Fibroblast of the aortic adventitia (primary cell): Measurements from ENCODE around the gene SEC22A. TPM values are rescaled to one million over a fixed set of nuclear protein-coding genes. Genes with fewer than 3 reads are reported as not detected.

ENCODE experiments used
- DNase-seq: peaks from one replicate; pipeline ENCODE4 v3.0.0-alpha.2; 2010; ENCODE audit warnings: low read depth
- H3K4me3 ChIP-seq: 2 replicates; pipeline ENCODE4 v1.5.1; 2011; ENCODE audit warnings: low read depth, mild to moderate bottlenecking, control low read depth, low read length, moderate library complexity
- CTCF ChIP-seq: IDR thresholded peaks from 2 replicates; pipeline ENCODE4 v1.5.1; 2011; ENCODE audit warnings: mild to moderate bottlenecking, low read length, control low read depth, inconsistent platforms; ENCODE audit not compliant: insufficient read depth
- total RNA-seq: library from RNA; depleted of rRNA; stranded (reverse); fragments of >200 nt; gene quantifications from 2 replicates; pipeline ENCODE4 v1.2.3, GENCODE V29; 2012; ENCODE audit warnings: low replicate concordance

The SEC22A gene
- total RNA-seq, 1 donor, result 44.6 TPM

GRCh38 chr3:123314359-123315270 is 112.9 kb downstream of the SEC22A start:
- DNase-seq, result no peak
- TF ChIP-seq CTCF, result no peak
- H3K4me3 ChIP-seq, result no peak overlapping the region

DNA sequence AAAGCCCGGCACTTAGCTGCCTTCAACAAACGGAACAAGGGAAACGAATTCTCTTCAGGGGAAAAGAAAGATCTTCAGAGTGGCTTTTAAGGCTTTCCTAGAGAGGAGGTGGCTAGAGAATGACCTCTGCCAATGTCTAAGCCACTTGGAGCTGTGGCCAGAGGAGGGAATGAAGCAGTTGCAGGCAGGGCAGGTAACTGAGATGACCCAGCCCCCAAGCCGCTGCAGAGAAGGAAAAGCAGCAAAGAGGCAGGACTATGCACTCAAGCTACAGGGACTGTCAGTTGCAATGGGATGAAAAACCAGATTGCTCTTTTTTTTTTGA is 113.5 kb downstream of the SEC22A start:
- DNase-seq, result no peak
- H3K4me3 ChIP-seq, result no peak overlapping the region
- TF ChIP-seq CTCF, result no peak

DNA sequence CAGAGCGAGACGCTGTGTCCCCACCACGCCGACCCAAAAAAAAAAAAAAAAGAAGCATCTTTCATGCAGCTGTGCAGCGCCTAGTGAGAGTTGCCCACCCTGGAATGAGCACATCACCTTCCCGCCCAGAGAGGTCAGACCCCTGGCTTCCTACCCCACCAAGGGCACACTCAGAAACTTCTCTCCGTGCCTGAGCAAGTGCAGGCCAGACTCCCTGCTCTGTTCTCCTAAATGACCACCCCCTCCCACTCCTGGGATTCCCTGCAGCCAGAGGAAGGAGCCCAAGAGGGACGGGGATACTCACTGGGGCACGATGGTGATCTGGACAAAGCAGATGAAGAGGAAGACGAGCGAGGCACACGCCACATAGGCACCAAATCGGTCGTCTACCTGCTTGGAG is 116.0 kb downstream of the SEC22A start:
- DNase-seq, result no peak
- H3K4me3 ChIP-seq, result no peak overlapping the region
- TF ChIP-seq CTCF, result no peak

DNA sequence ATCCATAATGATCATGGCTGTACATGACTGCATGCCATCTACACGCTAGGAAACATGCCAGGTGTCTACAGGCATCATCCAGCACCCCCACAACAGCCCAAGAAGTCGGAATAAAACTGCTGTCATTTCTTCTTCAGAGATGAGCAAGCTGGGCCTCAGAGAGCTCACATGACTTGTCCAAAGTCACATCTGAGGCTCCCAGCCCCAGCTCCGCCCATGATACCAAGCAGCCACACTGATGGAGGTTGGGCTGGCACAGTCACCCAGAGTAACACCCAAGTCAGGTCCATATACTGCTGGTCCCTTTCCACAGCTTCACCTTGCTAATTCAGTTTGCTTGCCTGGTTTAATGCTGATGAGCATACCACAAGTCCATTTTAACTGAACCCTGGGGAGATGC is 116.6 kb downstream of the SEC22A start:
- H3K4me3 ChIP-seq, result no peak overlapping the region
- no peak for TF ChIP-seq CTCF
- no peak for DNase-seq

GRCh38 chr3:123319760-123320159 is 118.0 kb downstream of the SEC22A start:
- no peak for DNase-seq
- TF ChIP-seq CTCF, result no peak
- no peak overlapping the region for H3K4me3 ChIP-seq

DNA sequence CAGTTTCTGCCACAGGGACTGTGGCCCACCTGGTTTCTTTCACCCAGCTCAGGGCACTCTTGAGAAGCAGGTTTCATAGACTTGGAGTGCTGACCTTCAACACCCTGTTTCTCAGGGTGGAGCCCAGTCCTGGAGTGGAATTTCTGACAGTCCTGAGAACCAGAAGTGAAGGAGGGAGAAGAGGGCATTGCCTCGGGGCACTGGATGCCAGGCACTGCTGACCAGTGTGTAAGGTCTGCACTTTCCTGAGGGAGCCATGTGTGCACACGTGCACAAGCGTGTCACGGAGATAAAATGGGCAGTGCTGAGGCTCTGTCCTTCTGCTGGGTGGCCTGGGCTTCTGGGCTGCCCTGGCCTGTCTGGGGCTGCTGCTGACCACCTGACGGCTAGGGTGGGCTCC is 118.5 kb downstream of the SEC22A start:
- no peak for DNase-seq
- no peak for TF ChIP-seq CTCF
- no peak overlapping the region for H3K4me3 ChIP-seq

DNA sequence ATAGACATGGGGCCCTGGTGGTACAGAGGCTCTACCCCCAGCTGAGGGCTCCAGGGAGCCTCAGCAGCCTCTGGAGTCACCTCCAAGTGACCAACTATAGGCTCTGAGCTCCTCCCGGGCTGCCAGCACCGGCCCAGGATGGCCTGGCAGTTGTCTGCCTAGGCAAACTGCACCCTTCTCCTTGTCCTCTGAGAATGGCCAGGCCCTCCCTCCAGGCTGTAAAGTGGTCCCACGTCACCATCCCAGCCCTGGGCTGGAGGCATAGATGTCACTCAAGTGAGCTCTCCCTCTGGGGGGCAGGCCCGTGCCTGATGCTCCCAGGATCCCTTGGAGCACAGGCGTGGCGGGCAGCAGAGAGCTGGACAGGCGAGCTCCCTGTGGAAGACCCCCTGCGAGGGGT is 120.1 kb downstream of the SEC22A start:
- no peak for TF ChIP-seq CTCF
- DNase-seq, result no peak
- no peak overlapping the region for H3K4me3 ChIP-seq
